Measurements from ENCODE around the gene COA5. TPM values are rescaled to one million over a fixed set of nuclear protein-coding genes. Genes with fewer than 3 reads are reported as not detected.

COA5 gene
- total and polyA plus RNA-seq, 4 donors = 9.7 to 42.0 (median 19.5) TPM

- Histone ChIP-seq H3K27ac (ENCODE audit: low read depth in 1 of 2, low read length in 2 of 2) (no peak overlapping the region), H3K9me3 (ENCODE audit: control insufficient read depth in 4 of 4, low read length in 3 of 4) (no peaks in the 10 kb centered on the region), H3K4me3 (ENCODE audit: low read depth in 1 of 3, low read length in 3 of 3) (no peak overlapping the region), H3K9ac (ENCODE audit: low read depth in 1 of 2, low read length in 2 of 2) (no peak overlapping the region), H3K27me3 (ENCODE audit: control insufficient read depth in 4 of 4, insufficient read depth in 4 of 4, low read length in 3 of 4) (no peaks in the 10 kb centered on the region), H3K4me1 (ENCODE audit: control insufficient read depth in 4 of 4, insufficient read depth in 4 of 4, low read length in 3 of 4) (peaks cover 0 to 7% (median 3%) of the 10 kb centered on the region in 4 donors), H3K36me3 (ENCODE audit: control insufficient read depth in 4 of 4, insufficient read depth in 3 of 4, low read depth in 1 of 4, low read length in 3 of 4) (peaks cover 0 to 6% (median 3%) of the 10 kb centered on the region in 4 donors)
- DNase-seq (ENCODE audit: low spot score) = no peak
- 96% methylated on average over 10 of the region's 10 CpGs for WGBS
- no peak for TF ChIP-seq NR2F2 (IDR thresholded peaks at IDR 0.05)
- TF ChIP-seq JUND (IDR thresholded peaks at IDR 0.05) = no peak
- TF ChIP-seq RAD21 (IDR thresholded peaks at IDR 0.05) = no peak
- TF ChIP-seq FOXA1 (IDR thresholded peaks at IDR 0.05) = no peak
- no peak for TF ChIP-seq HNF4G (IDR thresholded peaks at IDR 0.05)
- TF ChIP-seq REST (IDR thresholded peaks at IDR 0.05) = no peak
- no peak for TF ChIP-seq TAF1 (conservative IDR thresholded peaks at IDR 0.05)
- TF ChIP-seq HNF4A (conservative IDR thresholded peaks at IDR 0.05) = no peak
- no peak for TF ChIP-seq EGR1 (IDR thresholded peaks at IDR 0.05; ENCODE audit: low read depth in 2 of 2)
Measured at GRCh38 chr2:98585386-98585785, 22.9 kb downstream of the COA5 start.

- DNase-seq (ENCODE audit: low spot score) = peak; percentile 32
Measured at GRCh38 chr2:98583816-98584618, 24.3 kb downstream of the COA5 start.

More at GRCh38 chr2:98583816-98584618, 24.3 kb downstream of the COA5 start:
- Histone ChIP-seq H3K4me1 (ENCODE audit: control insufficient read depth in 4 of 4, insufficient read depth in 4 of 4, low read length in 3 of 4) (peaks cover 0 to 7% (median 3%) of the 10 kb centered on the region in 4 donors), H3K9ac (ENCODE audit: low read depth in 1 of 2, low read length in 2 of 2) (no peak overlapping the region), H3K27me3 (ENCODE audit: control insufficient read depth in 4 of 4, insufficient read depth in 4 of 4, low read length in 3 of 4) (no peaks in the 10 kb centered on the region), H3K27ac (ENCODE audit: low read depth in 1 of 2, low read length in 2 of 2) (no peak overlapping the region), H3K9me3 (ENCODE audit: control insufficient read depth in 4 of 4, low read length in 3 of 4) (no peaks in the 10 kb centered on the region), H3K36me3 (ENCODE audit: control insufficient read depth in 4 of 4, insufficient read depth in 3 of 4, low read depth in 1 of 4, low read length in 3 of 4) (peaks cover 0 to 6% (median 3%) of the 10 kb centered on the region in 4 donors), H3K4me3 (ENCODE audit: low read depth in 1 of 3, low read length in 3 of 3) (no peak overlapping the region)
- peak in 1 of 2 donors; percentile 15 for TF ChIP-seq RXRA (IDR thresholded peaks at IDR 0.05)
- TF ChIP-seq JUND (IDR thresholded peaks at IDR 0.05) = no peak
- TF ChIP-seq ZBTB33 (IDR thresholded peaks at IDR 0.05) = no peak
- no peak for TF ChIP-seq TAF1 (conservative IDR thresholded peaks at IDR 0.05)
- peak; percentile 85 for TF ChIP-seq SP1 (IDR thresholded peaks at IDR 0.05)
- peak; percentile 67 for TF ChIP-seq YY1 (IDR thresholded peaks at IDR 0.05)
- no peak for TF ChIP-seq NR2F2 (IDR thresholded peaks at IDR 0.05)
- no peak for TF ChIP-seq ATF3 (IDR thresholded peaks at IDR 0.05)
- no peak for TF ChIP-seq EGR1 (IDR thresholded peaks at IDR 0.05; ENCODE audit: low read depth in 2 of 2)
- TF ChIP-seq CTCF (IDR thresholded peaks at IDR 0.05; ENCODE audit: low read depth, low read length, missing input control) = no peak
- TF ChIP-seq MAX (IDR thresholded peaks at IDR 0.05) = no peak
- peak; percentile 73 to 84 for TF ChIP-seq HNF4A (conservative IDR thresholded peaks at IDR 0.05)
- TF ChIP-seq HNF4G (IDR thresholded peaks at IDR 0.05) = peak; percentile 65
- no peak for TF ChIP-seq RAD21 (IDR thresholded peaks at IDR 0.05)
- no peak for TF ChIP-seq FOXA1 (IDR thresholded peaks at IDR 0.05)
- peak in 1 of 2 donors; percentile 43 for TF ChIP-seq GABPA (IDR thresholded peaks at IDR 0.05 in 1 of 2, conservative IDR thresholded peaks at IDR 0.05 in 1 of 2)
- TF ChIP-seq REST (IDR thresholded peaks at IDR 0.05) = no peak
- TF ChIP-seq FOXA2 (IDR thresholded peaks at IDR 0.05) = no peak
- whole genome bisulfite sequencing = 68% methylated on average over 10 of the region's 10 CpGs

Data from liver (tissue), 9 donors.